Omental fat pad (tissue), 4 donors: Measurements from ENCODE around the gene EML1. TPM values are rescaled to one million over a fixed set of nuclear protein-coding genes. Genes with fewer than 3 reads are reported as not detected.

Experiments used
- ATAC-seq: fragments of 150-250 bp; one replicate; pipeline ENCODE4 v1.9.1; 2016; ENCODE audit warnings: mild to moderate bottlenecking, moderate library complexity; ENCODE audit not compliant: low FRiP score
- DNase-seq: peaks from one replicate; pipeline ENCODE4 v3.0.0-alpha.2; 2019; ENCODE audit warnings: low spot score
- CTCF ChIP-seq, 3 donors: fragments of 450-650 bp; IDR thresholded peaks; one replicate each; pipeline ENCODE4 v1.5.1; 2016 to 2017; ENCODE audit warnings: antibody characterized with exemption in 3 of 3, mild to moderate bottlenecking in 3 of 3, moderate library complexity in 2 of 3
- total RNA-seq, 4 donors: library from RNA; depleted of rRNA; stranded (reverse); fragments of >200 nt; gene quantifications; one replicate each; pipeline ENCODE4 v1.1.0, GENCODE V29; 2016

The EML1 gene
- total RNA-seq, 4 donors from 2014 or later: 33.2 to 88.0 (median 43.5) TPM

GRCh38 chr14:99768381-99768780, 24.8 kb upstream of the EML1 start:
- no peak for TF ChIP-seq CTCF (IDR thresholded peaks at IDR 0.05)
- DNase-seq (no peak), ATAC-seq (no peak)

GRCh38 chr14:99769123-99769522, 24.1 kb upstream of the EML1 start:
- no peak for ATAC-seq
- no peak for TF ChIP-seq CTCF (IDR thresholded peaks at IDR 0.05)
- DNase-seq: no peak

- no peak for ATAC-seq
- TF ChIP-seq CTCF (IDR thresholded peaks at IDR 0.05): no peak
- no peak for DNase-seq
Measured at GRCh38 chr14:99769799-99770198, 23.4 kb upstream of the EML1 start.

- ATAC-seq: peak; percentile 45
- TF ChIP-seq CTCF (IDR thresholded peaks at IDR 0.05): no peak
- no peak for DNase-seq
Measured at GRCh38 chr14:99772371-99773283, 20.6 kb upstream of the EML1 start.

GRCh38 chr14:99773521-99774497, 19.4 kb upstream of the EML1 start:
- ATAC-seq: no peak
- TF ChIP-seq CTCF (IDR thresholded peaks at IDR 0.05): no peak
- no peak for DNase-seq

GRCh38 chr14:99774556-99775307, 18.5 kb upstream of the EML1 start:
- ATAC-seq (no peak), DNase-seq (no peak)
- TF ChIP-seq CTCF (IDR thresholded peaks at IDR 0.05): no peak
